IMR-90 (cell line): ENCODE results near the gene PSMD1. TPM values are rescaled to one million over a fixed set of nuclear protein-coding genes. Genes with fewer than 3 reads are reported as not detected.

Experiments
- ATAC-seq: fragments of 200-7000 bp; cut with Tn5 transposase; 2 replicates; pipeline ENCODE4 v1.9.1; 2020; ENCODE audit warnings: low read depth, mild to moderate bottlenecking, moderate library complexity
- BruUV-seq: library from RNA; stranded (reverse); fragments of 400-500 nt; replicated peaks from 2 replicates; lab custom pipeline; 2021; lab: Mats Ljungman, UMichigan
- CTCF ChIA-PET: fragments of 300-600 bp; formaldehyde crosslinking; extraction: SDS; loops from one replicate; lab custom pipeline; 2021; ENCODE audit warnings: antibody characterized with exemption; lab: Yijun Ruan, JAX
- POLR2A ChIA-PET: fragments of 300-600 bp; sonication (Branson Sonifier 250); formaldehyde crosslinking; loops from one replicate; lab custom pipeline; 2022; ENCODE audit warnings: antibody characterized with exemption; ENCODE audit not compliant: unreplicated experiment; lab: Charles Lee
- DNase-seq: peaks from one replicate; pipeline ENCODE4 v3.0.0; 2013
- H2AFZ ChIP-seq: replicated peaks from 2 replicates; pipeline ENCODE3; 2013; ENCODE audit warnings: low read length, mild to moderate bottlenecking; ENCODE audit not compliant: poor library complexity
- H2AK5ac ChIP-seq: 2 replicates; pipeline ENCODE4 v1.6.1; 2013; ENCODE audit warnings: low read depth, low read length, inconsistent platforms
- H2AK9ac ChIP-seq: replicated peaks from 2 replicates; pipeline ENCODE3; 2013; ENCODE audit warnings: mild to moderate bottlenecking, low read depth, low read length, moderate library complexity; ENCODE audit not compliant: poor library complexity
- H2BK120ac ChIP-seq: 2 replicates; pipeline ENCODE4 v1.6.1; 2013; ENCODE audit warnings: low read depth, low read length, inconsistent platforms
- H2BK15ac ChIP-seq: 3 replicates; pipeline ENCODE4 v1.6.1; 2013; ENCODE audit warnings: low read depth, low read length, inconsistent platforms
- H2BK20ac ChIP-seq: 2 replicates; pipeline ENCODE4 v1.6.1; 2013; ENCODE audit warnings: low read depth, mild to moderate bottlenecking, inconsistent platforms, low read length, moderate library complexity
- H2BK5ac ChIP-seq: 2 replicates; pipeline ENCODE4 v1.6.1; 2013; ENCODE audit warnings: mild to moderate bottlenecking, low read depth, low read length, inconsistent platforms; ENCODE audit not compliant: poor library complexity, severe bottlenecking
- H3K14ac ChIP-seq: replicated peaks from 2 replicates; pipeline ENCODE4 v1.6.1; 2013; ENCODE audit warnings: low read depth, low read length, inconsistent platforms
- H3K18ac ChIP-seq: 2 replicates; pipeline ENCODE4 v1.6.1; 2013; ENCODE audit warnings: low read depth, low read length, control low read depth
- H3K23ac ChIP-seq: 2 replicates; pipeline ENCODE4 v1.6.1; 2013; ENCODE audit warnings: low read depth, low read length, inconsistent platforms
- H3K27ac ChIP-seq: 2 replicates; pipeline ENCODE4 v1.5.1; 2013; ENCODE audit warnings: mild to moderate bottlenecking, control low read depth, low read length; ENCODE audit not compliant: insufficient read depth
- H3K27me3 ChIP-seq: 2 replicates; pipeline ENCODE4 v1.6.1; 2013; ENCODE audit warnings: low read length; ENCODE audit not compliant: control insufficient read depth, insufficient read depth
- H3K36me3 ChIP-seq: 2 replicates; pipeline ENCODE4 v1.6.1; 2013; ENCODE audit warnings: low read length, mixed read lengths; ENCODE audit not compliant: control insufficient read depth, insufficient read depth
- H3K4ac ChIP-seq: 2 replicates; pipeline ENCODE4 v1.6.1; 2013; ENCODE audit warnings: low read depth, low read length, inconsistent platforms
- H3K4me1 ChIP-seq: 2 replicates; pipeline ENCODE4 v1.6.1; 2013; ENCODE audit warnings: low read length, mixed read lengths; ENCODE audit not compliant: control insufficient read depth, insufficient read depth
- H3K4me2 ChIP-seq: 2 replicates; pipeline ENCODE4 v1.6.1; 2013; ENCODE audit warnings: low read depth, mild to moderate bottlenecking, control low read depth, low read length, moderate library complexity
- H3K4me3 ChIP-seq: 2 replicates; pipeline ENCODE4 v1.5.1; 2013; ENCODE audit warnings: low read depth, mild to moderate bottlenecking, control low read depth, low read length, moderate library complexity; ENCODE audit not compliant: insufficient read depth
- H3K56ac ChIP-seq: 2 replicates; pipeline ENCODE4 v1.6.1; 2013; ENCODE audit warnings: low read length, inconsistent platforms; ENCODE audit not compliant: insufficient read depth; ENCODE audit errors: extremely low read depth
- H3K79me1 ChIP-seq, 2 experiments: 2 replicates each; pipeline ENCODE4 v1.6.1; 2013; ENCODE audit warnings: low read length in 2 of 2, inconsistent platforms in 1 of 2, low read depth in 1 of 2
- H3K9ac ChIP-seq: 2 replicates; pipeline ENCODE4 v1.6.1; 2013; ENCODE audit warnings: low read depth, low read length, control low read depth
- H3K9me1 ChIP-seq: 2 replicates; pipeline ENCODE4 v1.6.1; 2013; ENCODE audit warnings: low read length, inconsistent platforms; ENCODE audit not compliant: insufficient read depth
- H3K9me3 ChIP-seq: 2 replicates; pipeline ENCODE4 v1.6.1; 2013; ENCODE audit warnings: low read length; ENCODE audit not compliant: control insufficient read depth, insufficient read depth
- H4K20me1 ChIP-seq: 2 replicates; pipeline ENCODE4 v1.6.1; 2013; ENCODE audit warnings: low read length, inconsistent platforms; ENCODE audit not compliant: insufficient read depth
- H4K5ac ChIP-seq: 2 replicates; pipeline ENCODE4 v1.6.1; 2013; ENCODE audit warnings: mild to moderate bottlenecking, low read depth, low read length, control low read depth
- H4K8ac ChIP-seq, 2 experiments: 2 replicates each; pipeline ENCODE4 v1.6.1; 2013; ENCODE audit warnings: low read depth in 2 of 2, low read length in 2 of 2, control low read depth in 1 of 2, inconsistent platforms in 1 of 2
- H4K91ac ChIP-seq: 2 replicates; pipeline ENCODE4 v1.6.1; 2013; ENCODE audit warnings: low read depth, low read length, inconsistent platforms; ENCODE audit not compliant: insufficient read depth
- BHLHE40 ChIP-seq: fragments of 150-350 bp; IDR thresholded peaks from 2 replicates; pipeline ENCODE4 v1.6.1; 2016; ENCODE audit warnings: mild to moderate bottlenecking, low read depth, low read length
- CEBPB ChIP-seq: IDR thresholded peaks from 2 replicates; pipeline ENCODE4 v1.6.1; 2012; ENCODE audit warnings: low read depth, low read length, improper control_type of control experiment
- CHD1 ChIP-seq: IDR thresholded peaks from 2 replicates; pipeline ENCODE4 v1.6.1; 2012; ENCODE audit warnings: low read depth, low read length, improper control_type of control experiment
- CTCF ChIP-seq: conservative IDR thresholded peaks from 2 replicates; pipeline ENCODE4 v1.5.1; 2012; ENCODE audit warnings: mild to moderate bottlenecking, low read depth, low read length, improper control_type of control experiment
- ELK1 ChIP-seq: fragments of 150-350 bp; IDR thresholded peaks from 2 replicates; pipeline ENCODE4 v1.6.1; 2016; ENCODE audit warnings: low read depth, mild to moderate bottlenecking, low read length, moderate library complexity, borderline replicate concordance
- FOS ChIP-seq: fragments of 150-350 bp; IDR thresholded peaks from 2 replicates; pipeline ENCODE4 v1.6.1; 2016; ENCODE audit warnings: low read depth, low read length
- MAFK ChIP-seq: IDR thresholded peaks from 2 replicates; pipeline ENCODE4 v1.6.1; 2012; ENCODE audit warnings: low read depth, low read length, improper control_type of control experiment
- MAZ ChIP-seq: IDR thresholded peaks from 2 replicates; pipeline ENCODE4 v1.6.1; 2012; ENCODE audit warnings: low read depth, mild to moderate bottlenecking, low read length, improper control_type of control experiment, moderate library complexity, borderline replicate concordance
- MXI1 ChIP-seq: IDR thresholded peaks from 2 replicates; pipeline ENCODE4 v1.6.1; 2012; ENCODE audit warnings: low read depth, mild to moderate bottlenecking, low read length, moderate library complexity, borderline replicate concordance
- NFE2L2 ChIP-seq: fragments of 150-350 bp; IDR thresholded peaks from 2 replicates; pipeline ENCODE4 v1.6.1; 2016; ENCODE audit warnings: low read depth, mild to moderate bottlenecking, low read length
- POLR2A ChIP-seq: IDR thresholded peaks from 2 replicates; pipeline ENCODE4 v1.6.1; 2012; ENCODE audit warnings: mild to moderate bottlenecking, low read depth, low read length
- RAD21 ChIP-seq: IDR thresholded peaks from 2 replicates; pipeline ENCODE4 v1.6.1; 2012; ENCODE audit warnings: low read length, improper control_type of control experiment
- RCOR1 ChIP-seq: IDR thresholded peaks from 2 replicates; pipeline ENCODE4 v1.6.1; 2012; ENCODE audit warnings: mild to moderate bottlenecking, low read length, improper control_type of control experiment; ENCODE audit not compliant: insufficient replicate concordance
- RFX5 ChIP-seq: IDR thresholded peaks from 2 replicates; pipeline ENCODE4 v1.8.0; 2012; ENCODE audit warnings: low read depth, mild to moderate bottlenecking, low read length, moderate library complexity
- SMC3 ChIP-seq: fragments of 150-350 bp; IDR thresholded peaks from 2 replicates; pipeline ENCODE4 v1.6.1; 2016; ENCODE audit warnings: low read depth, mild to moderate bottlenecking, antibody characterized with exemption, low read length, moderate library complexity
- dilution Hi-C: fragments of 300-500 bp; cut with HindIII; formaldehyde crosslinking; loops from one replicate; pipeline ENCODE4 v1.14.3; 2018; ENCODE audit warnings: low sequenced_read_pairs; ENCODE audit not compliant: unreplicated experiment
- in situ Hi-C: fragments of 300-500 bp; cut with MboI; formaldehyde crosslinking; loops from 3 replicates; pipeline ENCODE4 v1.14.3; 2019; ENCODE audit warnings: low sequenced_read_pairs, inconsistent platforms, mixed read lengths
- intact Hi-C: fragments of 100-400 bp; cut with micrococcal nuclease; formaldehyde crosslinking; loops from 2 replicates; pipeline ENCODE4 v1.10.0; 2022
- polyA plus RNA-seq, 3 experiments: library from polyadenylated mRNA; depleted of rRNA; stranded (reverse); fragments of >200 nt; gene quantifications; 2 replicates each; pipeline ENCODE4 v1.2.3, GENCODE V29; 2012; ENCODE audit warnings: low replicate concordance in 1 of 3
- total RNA-seq: library from RNA; depleted of rRNA; stranded (reverse); fragments of >200 nt; gene quantifications from 2 replicates; pipeline ENCODE4 v1.2.3, GENCODE V29; 2012
- TF ChIP-seq, protein P1 (sequence below): fragments of 150-350 bp; IDR thresholded peaks from 2 replicates; pipeline ENCODE4 v1.6.1; 2017; ENCODE audit warnings: mild to moderate bottlenecking, antibody characterized with exemption, low read length, low read depth

PSMD1 gene
- total and polyA plus RNA-seq, 2 of the 4 experiments (the other 2 are of a cell fraction): 89.8 to 181 TPM

- Histone ChIP-seq H3K9ac (no peak overlapping the region), H3K4me2 (no peak overlapping the region), H2AFZ (no peak overlapping the region), H4K20me1 (no peaks in the 10 kb centered on the region), H3K14ac (peak overlapping the region; percentile 51), H2AK9ac (no peak overlapping the region), H2AK5ac (peak overlapping the region; percentile 73; the same call in 1 of the 2 replicates), H3K18ac (peak overlapping the region; percentile 96), H4K5ac (peak overlapping the region; percentile 94), H3K36me3 (no peaks in the 10 kb centered on the region), H2BK15ac (peak overlapping the region; percentile 83; the same call in 1 of the 3 replicates), H2BK5ac (peak overlapping the region; percentile 63), H3K27me3 (no peaks in the 10 kb centered on the region), H3K56ac (no peak overlapping the region; the same call in 1 of the 2 replicates), H3K9me1 (peaks cover 4% of the 10 kb centered on the region), H2BK20ac (peak overlapping the region; percentile 67), H4K8ac (peak overlapping the region in 1 of 2 experiments; percentile 84; a peak in 2 of 4 replicates), H3K4ac (peak overlapping the region; percentile 79), H3K4me3 (no peak overlapping the region), H4K91ac (peak overlapping the region; percentile 91), H2BK120ac (peak overlapping the region; percentile 80), H3K9me3 (no peaks in the 10 kb centered on the region), H3K23ac (peak overlapping the region; percentile 21; the same call in 1 of the 2 replicates), H3K27ac (peak overlapping the region; percentile 75; the same call in 1 of the 2 replicates), H3K79me1 (peaks cover 17 to 51% of the 10 kb centered on the region in 2 experiments; a peak in 3 of 4 replicates), H3K4me1 (peaks cover 22% of the 10 kb centered on the region)
- ChIA-PET POLR2A (interaction anchor here (0.6 kb wide), 1 partner anchor 18 kb away, joined by 3 read pairs; no protein-coding TSS in a partner anchor), CTCF (no interaction called here)
- intact Hi-C loops: no loop called here
- ATAC-seq: no peak
- in situ Hi-C loops: no loop called here
- TF ChIP-seq NFE2L2: no peak
- no peak for TF ChIP-seq SMC3
- no peak for TF ChIP-seq CHD1
- no peak for TF ChIP-seq MAZ
- no peak for TF ChIP-seq CEBPB
- TF ChIP-seq MAFK: no peak
- TF ChIP-seq, protein P1, sequence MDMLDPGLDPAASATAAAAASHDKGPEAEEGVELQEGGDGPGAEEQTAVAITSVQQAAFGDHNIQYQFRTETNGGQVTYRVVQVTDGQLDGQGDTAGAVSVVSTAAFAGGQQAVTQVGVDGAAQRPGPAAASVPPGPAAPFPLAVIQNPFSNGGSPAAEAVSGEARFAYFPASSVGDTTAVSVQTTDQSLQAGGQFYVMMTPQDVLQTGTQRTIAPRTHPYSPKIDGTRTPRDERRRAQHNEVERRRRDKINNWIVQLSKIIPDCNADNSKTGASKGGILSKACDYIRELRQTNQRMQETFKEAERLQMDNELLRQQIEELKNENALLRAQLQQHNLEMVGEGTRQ: no peak
- TF ChIP-seq MXI1: no peak
- no peak for TF ChIP-seq BHLHE40
- no peak for TF ChIP-seq RFX5
- TF ChIP-seq RCOR1: no peak
- TF ChIP-seq RAD21: no peak
- no peak for TF ChIP-seq FOS
- no peak for TF ChIP-seq CTCF
- no peak for TF ChIP-seq ELK1
- no peak for TF ChIP-seq POLR2A
- dilution Hi-C loops: no loop called here
- BruUV-seq: no TSS peak
- no peak for DNase-seq
Measured at GRCh38 chr2:231128541-231128940, 71.9 kb downstream of the PSMD1 start.
